HG02610 (cell line): ENCODE measurements around the gene NRP1.

Source experiments
- ATAC-seq: cut with Tn5 transposase; IDR thresholded peaks from one replicate; pipeline ENCODE4 v1.9.1; 2021; ENCODE audit warnings: mild to moderate bottlenecking, moderate library complexity; ENCODE audit not compliant: unreplicated experiment

Gene NRP1

GRCh38 chr10:33350041-33350440, 15.6 kb upstream of the NRP1 start:
- ATAC-seq = no peak

GRCh38 chr10:33349268-33349667, 14.8 kb upstream of the NRP1 start:
- no peak for ATAC-seq

GRCh38 chr10:33347211-33347610, 12.7 kb upstream of the NRP1 start:
- ATAC-seq = no peak

- no peak for ATAC-seq
Measured at GRCh38 chr10:33345236-33345635, 10.8 kb upstream of the NRP1 start.

GRCh38 chr10:33344676-33345075, 10.2 kb upstream of the NRP1 start:
- ATAC-seq = no peak

- no peak for ATAC-seq
Measured at GRCh38 chr10:33341637-33342036, 7.2 kb upstream of the NRP1 start.

- no peak for ATAC-seq
Measured at GRCh38 chr10:33337326-33337957, 3.0 kb upstream of the NRP1 start.

- ATAC-seq = no peak
Measured at GRCh38 chr10:33336582-33337325, 2.3 kb upstream of the NRP1 start.

GRCh38 chr10:33335801-33336581, 1.5 kb upstream of the NRP1 start:
- ATAC-seq = no peak

- no peak for ATAC-seq
Measured at GRCh38 chr10:33335551-33335800, 1.0 kb upstream of the NRP1 start.

- ATAC-seq = no peak
Measured at GRCh38 chr10:33334805-33335550, 511 bp upstream of the NRP1 start.

GRCh38 chr10:33333260-33334101, 986 bp downstream of the NRP1 start:
- no peak for ATAC-seq

- ATAC-seq = no peak
Measured at GRCh38 chr10:33332183-33333065, 2.0 kb downstream of the NRP1 start.

GRCh38 chr10:33331379-33331694, 3.1 kb downstream of the NRP1 start:
- no peak for ATAC-seq

GRCh38 chr10:33330543-33331378, 3.7 kb downstream of the NRP1 start:
- ATAC-seq = peak; percentile 60

GRCh38 chr10:33329178-33329577, 5.3 kb downstream of the NRP1 start:
- no peak for ATAC-seq

GRCh38 chr10:33328253-33328652, 6.2 kb downstream of the NRP1 start:
- no peak for ATAC-seq

- no peak for ATAC-seq
Measured at GRCh38 chr10:33327751-33328150, 6.7 kb downstream of the NRP1 start.

GRCh38 chr10:33326933-33327332, 7.5 kb downstream of the NRP1 start:
- ATAC-seq = no peak
